ENCODE results near the gene ACKR3.

- TF ChIP-seq CTCF (conservative IDR thresholded peaks at IDR 0.05; ENCODE audit: low read length), result no peak
- no peak for TF ChIP-seq EZH2phosphoT487 (IDR thresholded peaks at IDR 0.05; ENCODE audit: borderline replicate concordance)
Observed at GRCh38 chr2:236570081-236570868, 650 bp downstream of the ACKR3 start.
